GM21515 (cell line): ENCODE measurements around the gene ANKRD1.

Experiments used
- ATAC-seq: cut with Tn5 transposase; IDR thresholded peaks from one replicate; pipeline ENCODE4 v1.9.1; 2021; ENCODE audit not compliant: unreplicated experiment

ANKRD1 gene

DNA sequence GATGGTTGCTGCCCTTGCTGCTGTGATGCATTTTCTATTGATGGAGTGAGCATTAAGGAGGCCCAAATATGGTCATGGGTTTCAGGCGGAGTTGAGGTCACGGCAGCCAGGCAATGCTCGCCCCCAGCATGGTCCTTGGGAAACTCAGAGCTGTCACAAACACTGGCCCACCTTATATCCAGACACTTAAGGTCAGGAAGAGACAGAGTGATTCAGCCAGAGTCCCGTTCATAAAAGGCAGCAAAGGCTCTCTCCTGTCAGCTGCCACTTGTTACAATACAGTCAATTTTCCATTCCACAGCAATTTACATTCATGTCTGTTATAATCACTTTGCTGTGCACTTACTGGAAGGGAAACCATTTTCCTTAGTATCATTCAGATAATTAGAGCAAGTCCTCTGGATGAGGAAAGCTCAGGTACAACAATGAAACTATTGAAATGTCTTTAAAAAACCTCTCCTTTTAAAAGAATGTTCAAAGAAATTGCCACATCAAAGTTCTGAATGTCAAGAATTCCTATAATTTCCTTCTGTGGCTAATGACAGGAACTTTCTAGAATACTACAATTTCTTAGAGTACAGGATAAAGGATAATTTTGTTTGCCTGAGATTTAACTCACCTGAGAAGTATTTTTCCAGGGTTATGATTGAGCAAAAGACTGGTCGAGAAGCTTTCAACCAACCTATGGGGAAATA, 14.8 kb upstream of the ANKRD1 start:
- no peak for ATAC-seq

DNA sequence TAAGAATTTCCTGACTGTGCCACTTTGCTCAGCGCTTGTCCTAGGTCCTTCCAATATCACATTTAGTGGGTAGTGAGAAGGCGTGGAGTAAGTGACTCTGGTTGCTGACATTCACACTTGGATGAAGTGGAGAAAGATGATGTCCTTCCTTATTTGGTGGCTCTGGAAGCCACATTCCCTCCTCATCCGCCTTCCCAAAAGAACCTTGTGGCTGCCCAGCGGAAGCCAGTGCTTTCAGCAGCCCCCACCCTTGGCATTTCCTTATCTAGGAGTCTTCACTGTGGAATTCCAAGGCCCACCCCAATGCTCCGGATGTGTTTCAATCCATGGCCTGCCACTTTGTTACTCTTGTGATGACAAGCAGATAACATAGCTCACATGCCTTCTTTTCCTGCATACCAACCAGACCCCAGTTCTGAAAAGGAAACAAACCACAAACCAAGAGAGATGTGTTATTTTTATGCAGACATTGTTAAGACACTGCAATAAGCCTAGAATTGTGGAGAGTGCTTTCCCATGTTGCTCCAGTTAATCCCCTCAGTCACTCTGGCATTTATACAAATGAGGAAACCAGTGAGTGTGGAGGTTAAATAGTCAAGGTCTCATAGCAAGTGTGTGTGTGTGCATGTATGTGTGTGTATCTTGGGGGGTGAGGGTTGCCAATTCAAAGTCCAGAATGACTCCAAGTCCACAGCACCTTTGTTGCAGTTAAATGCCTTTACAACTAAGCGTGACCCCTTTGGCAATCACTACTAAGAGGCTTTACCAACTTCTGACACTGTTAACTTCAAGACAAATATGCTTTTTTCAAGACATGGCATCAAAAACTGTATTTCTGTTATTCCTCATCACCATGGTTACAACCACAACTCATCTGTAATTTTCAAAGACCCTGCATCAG, 10.3 kb upstream of the ANKRD1 start:
- ATAC-seq, result no peak

DNA sequence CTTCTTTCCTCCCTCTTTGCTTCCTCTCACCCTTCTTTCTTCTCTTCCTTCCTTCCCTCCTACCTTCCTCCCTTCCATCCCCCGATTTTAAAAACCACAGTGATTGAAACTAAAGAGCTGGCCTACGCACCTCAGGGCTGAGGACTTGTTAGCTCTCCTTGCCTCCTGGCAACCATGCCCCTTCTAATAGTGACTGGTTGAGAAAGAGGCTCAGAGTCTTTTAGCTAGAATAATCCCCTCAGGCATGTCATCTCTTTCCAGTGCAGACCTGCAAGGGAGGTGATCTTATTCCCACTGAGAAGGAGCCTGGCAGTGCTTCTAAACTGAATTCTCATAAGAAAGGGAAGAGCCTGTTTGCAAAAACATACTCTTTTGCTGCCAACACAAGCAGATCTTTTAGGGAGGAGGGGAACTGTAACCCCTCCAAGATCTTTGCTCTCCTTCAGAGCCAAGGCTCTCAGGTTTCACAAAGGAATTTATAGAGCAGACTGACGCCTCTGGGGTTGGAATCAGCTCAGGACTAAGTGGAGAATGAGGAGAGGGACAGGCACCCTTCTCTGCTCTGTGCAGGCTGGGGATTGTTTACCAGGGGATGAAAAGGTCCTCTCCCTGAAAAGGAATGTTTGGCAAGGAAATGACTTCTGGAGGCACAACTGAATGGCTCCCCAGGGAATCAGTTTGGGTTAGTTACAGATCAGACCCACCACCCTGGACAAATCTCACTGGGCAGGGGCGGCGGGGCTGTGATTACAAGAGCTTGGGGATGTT, 9.4 kb upstream of the ANKRD1 start:
- ATAC-seq, result no peak

DNA sequence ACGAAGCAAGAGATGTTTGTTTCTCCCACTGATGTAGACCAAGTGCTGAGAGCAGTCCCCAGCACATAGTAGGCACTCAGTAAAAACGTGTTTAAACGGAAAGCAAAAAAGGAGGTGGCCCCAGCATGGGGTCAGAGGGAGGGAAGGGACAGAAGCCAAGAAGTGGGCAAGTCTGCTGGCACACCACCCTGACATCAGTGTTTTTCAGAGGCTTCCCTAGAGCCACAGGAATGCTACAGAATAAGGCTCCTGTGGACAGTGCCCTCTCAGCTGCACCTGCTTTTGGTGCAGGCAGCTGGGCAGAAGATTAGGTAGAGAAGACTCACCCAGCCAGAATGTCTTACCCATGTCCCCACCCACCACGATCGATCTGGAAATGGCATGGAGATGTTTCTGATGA, 8.3 kb upstream of the ANKRD1 start:
- no peak for ATAC-seq

DNA sequence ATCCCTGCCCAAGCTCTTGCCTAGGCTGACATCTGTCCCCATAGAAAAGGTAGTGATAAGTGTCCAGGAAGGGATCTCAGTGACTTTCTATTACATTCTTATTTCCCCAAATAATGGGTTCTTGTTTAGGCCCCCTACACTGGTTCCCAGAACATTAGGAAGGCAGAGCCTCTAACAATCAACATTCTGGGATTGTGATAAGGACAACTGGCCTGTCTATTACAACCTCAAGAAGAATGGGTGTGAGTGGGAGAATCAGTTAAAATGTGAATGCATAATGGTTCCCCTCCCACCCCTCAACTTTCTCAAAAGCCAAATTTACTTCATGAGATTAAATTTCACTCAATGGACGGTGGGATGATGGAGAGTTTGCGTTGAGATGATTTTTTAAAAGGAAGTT, 6.4 kb upstream of the ANKRD1 start:
- ATAC-seq, result no peak

DNA sequence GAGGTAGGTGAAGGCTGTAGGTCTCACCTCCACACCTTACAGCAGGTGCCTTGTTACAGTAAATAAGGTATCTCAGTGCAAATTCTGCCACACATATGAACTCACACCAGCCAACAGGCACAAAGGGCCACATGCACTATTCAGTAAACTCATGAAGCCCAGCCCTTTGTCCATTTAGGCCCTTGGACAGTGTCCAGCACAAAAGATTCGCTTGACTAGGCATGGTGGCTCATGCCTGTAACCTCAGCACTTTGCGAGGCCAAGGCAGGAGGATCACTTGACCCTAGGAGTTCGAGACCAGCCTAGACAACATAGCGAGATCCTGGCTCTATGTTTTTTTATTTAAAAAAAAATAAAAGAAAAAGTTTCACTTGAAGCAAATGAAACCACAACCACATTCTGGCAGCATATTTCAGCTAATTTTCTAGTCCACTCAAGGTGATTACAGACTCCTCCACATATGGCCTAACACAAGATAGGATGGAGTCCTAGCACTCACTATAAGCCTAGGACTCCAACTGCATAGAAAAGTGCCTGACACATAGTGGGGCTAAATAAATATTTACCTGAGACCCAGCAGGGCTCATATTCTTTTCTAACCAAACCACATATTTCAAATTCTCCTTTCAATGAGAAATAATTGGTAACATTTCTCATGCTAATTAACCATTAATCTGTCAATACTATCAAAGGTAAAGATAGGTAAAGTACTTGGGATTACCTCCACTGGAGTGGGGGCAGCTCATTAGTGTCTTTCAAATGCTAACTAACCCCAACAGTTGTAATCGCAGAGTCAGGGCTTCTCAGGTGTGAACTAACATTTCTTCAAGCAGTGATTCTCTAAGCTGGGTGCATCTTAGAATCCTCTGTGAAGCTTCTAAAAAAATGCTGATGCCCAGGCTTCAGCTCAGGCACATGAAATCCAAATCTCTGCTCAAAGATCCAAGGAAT, 4.5 kb upstream of the ANKRD1 start:
- ATAC-seq, result no peak

DNA sequence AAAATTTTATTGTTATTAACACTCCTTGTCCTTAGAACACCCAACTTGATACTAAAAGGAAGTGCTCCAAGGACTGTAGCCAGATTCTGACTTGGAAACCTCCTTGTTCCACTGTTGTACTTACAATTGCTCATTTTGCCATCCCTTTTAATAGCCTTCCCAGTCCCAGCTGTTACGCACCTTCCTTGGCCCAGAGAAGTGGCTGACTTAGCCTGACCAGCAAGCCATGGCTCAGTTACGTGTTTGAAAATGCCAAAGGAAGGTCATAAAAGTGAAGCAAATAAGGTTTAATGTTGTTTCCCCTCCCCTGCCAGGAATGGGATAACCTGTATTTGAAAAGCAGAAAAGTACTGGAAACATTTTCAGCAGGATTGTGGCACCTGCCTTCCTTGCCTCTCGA, 3.7 kb upstream of the ANKRD1 start:
- no peak for ATAC-seq

DNA sequence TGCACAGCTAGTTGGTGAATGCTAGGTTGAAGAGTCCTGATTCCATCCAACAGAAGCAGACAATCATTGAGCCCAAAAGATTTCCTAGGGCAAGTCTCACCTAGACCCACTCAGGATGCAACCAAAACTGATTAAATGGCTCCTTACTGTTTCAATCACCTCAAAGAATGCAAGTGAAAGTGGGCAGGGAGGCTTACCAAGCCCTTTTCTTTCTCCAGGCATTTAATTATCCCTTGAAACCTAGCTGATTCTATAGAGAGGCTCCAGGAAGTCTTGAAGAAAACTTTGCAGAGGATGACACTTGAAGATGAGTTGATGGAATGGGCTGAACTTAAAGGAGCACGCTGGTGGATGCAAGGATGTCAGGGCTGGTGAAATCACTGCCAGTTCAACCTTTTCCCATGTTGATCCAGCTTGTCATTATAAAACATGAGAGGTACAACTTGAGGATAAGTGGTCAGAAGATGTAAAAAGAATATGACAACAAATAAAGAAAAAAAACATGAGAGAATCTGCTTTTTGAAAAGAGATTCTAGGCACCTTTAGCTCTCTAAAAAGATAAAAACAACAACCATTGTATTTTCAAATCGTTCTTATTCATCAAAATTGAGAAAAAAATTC, 2.3 kb upstream of the ANKRD1 start:
- no peak for ATAC-seq

DNA sequence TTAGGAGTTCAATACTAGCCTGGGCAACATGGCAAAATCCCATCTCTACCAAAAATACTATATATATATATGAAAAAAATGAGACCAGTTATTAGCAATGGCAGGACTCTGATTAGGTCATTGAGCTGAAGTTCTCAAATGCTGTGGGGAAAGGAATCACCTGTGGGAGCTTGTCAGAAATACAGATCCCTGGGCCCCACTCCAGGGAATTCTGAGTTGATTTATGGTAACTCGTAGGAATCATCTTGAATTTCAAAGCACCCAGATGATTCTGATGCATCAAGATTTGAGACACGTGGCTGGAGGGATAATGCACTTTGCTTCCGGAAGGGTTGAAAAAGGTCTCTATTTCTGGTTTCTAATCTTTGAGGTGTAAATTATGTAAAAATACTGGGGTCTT, 1.0 kb upstream of the ANKRD1 start:
- no peak for ATAC-seq

DNA sequence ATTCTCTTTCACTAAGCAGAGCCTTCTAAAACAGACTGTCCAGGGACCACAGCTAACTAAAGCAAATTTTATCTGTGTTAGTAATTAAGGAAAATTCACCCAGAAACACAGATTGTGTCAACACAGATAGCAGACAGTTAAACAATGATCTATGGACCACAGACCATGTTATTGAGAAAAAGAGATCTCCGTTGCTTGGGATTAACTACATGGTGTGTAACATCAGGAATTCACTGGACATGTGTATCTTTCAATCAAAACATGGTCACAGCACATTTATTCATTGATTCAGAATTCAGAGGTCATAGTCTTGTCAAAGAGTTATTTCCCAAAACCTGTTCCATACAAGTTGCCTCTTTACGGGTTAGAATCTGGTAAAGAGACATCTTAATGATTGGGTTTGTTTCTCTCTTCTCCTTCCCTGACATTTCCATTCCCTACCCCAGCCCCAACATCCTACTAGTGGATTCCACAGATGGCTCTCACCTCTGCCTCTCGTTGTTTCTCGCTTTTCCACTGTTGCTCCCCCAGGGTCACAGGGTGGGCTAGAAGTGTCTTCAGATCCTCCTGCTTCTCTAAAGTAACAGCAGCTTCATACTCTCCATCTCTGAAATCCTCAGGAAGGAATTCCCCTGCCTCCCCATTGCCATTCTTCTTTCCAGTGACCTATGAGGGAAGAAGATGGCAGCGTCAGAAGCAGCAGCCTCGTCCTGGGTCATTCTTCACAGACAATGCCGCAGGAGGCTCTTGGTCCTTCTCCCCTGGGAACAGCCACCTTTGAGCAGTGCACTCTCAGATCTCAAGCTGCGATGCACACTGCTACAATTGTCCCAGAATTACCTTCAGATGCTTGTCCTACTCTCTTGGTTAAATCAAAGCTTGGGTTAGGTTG, 958 bp downstream of the ANKRD1 start:
- ATAC-seq, result no peak

DNA sequence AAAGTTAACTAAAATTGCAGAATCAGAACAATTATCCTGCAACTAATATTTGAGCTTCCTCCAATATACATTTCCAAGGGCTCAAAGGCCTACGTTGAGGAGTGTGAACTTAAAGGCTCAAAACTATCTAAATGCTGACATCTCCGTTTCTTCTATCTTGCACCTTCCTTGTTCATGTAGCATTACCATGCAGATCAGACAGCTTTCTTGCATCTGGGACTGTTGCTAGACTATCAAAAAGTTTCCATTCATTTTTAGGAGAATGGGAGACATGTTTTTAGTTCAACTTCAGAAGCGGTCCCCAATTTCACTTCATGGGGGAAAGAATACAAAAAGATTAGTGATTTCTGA, 2.9 kb downstream of the ANKRD1 start:
- no peak for ATAC-seq

DNA sequence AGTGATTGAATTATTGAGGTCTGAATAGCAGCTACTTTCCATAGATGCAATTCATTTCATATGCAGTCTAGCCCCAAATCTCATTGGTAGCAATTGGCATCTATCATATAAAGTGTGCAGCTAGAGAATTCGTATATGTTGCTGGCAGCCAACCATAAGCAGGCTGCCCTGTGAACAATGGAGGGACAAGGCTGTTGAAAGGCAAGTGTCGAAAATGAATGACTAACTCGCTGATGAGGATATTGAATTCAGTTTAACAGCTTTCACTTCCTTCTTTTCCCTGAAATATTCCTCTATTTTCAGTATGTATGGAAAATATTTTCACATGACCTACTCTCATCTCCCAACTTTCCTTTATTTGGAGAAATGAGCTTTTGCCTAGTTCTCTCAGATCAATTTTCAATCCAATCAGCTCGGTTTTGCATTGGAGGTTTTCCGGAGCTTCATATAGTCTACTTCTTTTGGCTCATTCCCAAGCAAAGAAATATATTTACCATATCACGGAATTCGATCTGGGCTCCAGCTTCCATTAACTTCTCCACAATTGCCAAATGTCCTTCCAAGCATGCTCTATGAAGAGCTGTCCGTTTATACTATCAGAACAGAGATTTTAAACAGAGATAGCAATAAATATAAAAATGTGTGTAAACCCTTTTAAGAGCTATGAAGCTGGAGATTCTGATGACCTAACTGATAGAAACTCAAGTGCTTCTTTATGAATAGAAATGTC, 3.5 kb downstream of the ANKRD1 start:
- ATAC-seq, result no peak

DNA sequence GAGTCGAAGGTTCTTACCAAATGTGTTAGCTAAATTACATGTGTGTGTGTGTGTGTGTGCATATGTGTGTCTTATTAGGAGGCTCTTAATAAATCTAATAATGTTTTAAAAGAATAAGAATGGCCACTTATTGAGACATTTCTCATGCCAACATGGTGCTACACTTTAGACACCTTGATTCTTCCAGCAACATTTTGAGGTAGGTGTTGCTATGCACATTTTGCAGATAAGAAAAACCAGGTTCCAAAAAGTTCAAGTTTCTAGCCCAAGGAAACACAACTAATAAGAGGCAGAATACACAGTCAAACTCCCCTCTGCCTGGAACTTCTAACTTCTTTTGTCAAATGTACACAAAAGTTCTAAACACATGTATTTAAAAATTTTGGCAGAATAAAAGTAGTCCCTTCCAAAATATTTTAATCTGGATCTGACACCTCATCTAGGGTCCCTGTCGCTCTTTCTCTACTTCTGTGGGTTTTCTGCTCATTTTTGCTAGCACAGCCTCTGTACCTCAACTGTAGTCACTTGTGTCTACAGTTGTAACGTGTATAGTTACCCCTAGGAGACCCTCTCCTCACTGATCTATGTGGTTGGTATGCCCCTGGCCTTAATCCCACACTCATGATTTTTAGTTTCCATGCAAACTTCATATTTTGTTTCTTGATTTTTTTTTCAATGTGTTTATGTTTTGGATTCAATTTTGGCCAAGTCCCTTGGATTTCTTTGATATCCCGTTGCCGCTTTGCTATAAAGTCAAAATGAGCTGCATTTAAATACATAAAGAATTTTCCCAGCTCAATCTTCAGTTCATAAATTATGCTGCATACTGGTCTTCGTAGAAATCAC, 4.3 kb downstream of the ANKRD1 start:
- no peak for ATAC-seq

DNA sequence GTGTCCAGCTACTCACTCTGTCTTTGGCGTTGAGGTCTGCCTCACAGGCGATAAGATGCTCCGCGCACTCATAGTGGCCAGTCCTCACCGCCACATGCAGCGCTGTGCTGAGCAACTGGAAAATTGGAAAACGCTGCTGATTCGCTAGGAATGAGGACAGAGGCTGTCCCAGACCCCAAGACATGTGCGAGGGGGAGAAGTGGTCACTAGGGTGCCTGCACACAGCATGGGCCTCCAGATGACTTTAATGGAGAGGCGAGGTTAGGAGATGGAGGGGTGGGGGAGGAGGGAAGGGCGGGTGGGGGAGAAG, 5.2 kb downstream of the ANKRD1 start:
- ATAC-seq, result no peak

DNA sequence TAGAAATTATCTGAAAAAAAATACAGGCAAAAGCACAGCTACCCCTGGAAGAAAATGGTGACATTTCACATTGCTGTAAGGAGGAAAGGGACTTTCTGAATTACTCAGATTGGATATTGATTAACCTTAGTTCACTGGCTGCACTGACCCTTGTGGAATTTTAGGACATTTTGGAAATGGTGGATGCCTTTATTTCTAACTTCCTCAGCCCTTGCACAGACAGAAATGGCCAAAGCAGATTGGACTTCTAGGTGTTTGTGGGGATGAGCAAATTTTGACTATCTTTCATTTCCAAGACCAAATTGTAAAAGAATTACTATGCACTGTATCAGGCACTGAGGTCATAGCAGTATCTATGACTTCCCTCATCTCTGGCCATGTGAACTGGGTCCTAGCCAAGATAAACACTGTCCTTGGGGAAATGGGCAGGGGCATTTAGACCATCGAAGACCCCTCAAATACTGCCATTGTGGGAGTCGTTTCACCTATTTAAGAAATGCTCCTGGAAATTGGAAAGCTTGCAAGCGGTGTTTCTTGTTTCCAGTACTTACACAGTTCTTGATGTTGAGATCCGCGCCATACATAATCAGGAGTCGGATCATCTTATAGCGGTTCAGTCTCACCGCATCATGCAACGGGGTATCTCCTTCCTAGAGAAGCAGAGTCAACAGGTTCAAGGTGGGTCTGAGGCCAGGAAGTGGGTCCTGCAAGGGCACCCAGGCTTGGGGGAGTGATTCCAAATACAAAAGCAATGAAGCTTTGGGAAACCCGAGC, 5.7 kb downstream of the ANKRD1 start:
- ATAC-seq, result no peak

DNA sequence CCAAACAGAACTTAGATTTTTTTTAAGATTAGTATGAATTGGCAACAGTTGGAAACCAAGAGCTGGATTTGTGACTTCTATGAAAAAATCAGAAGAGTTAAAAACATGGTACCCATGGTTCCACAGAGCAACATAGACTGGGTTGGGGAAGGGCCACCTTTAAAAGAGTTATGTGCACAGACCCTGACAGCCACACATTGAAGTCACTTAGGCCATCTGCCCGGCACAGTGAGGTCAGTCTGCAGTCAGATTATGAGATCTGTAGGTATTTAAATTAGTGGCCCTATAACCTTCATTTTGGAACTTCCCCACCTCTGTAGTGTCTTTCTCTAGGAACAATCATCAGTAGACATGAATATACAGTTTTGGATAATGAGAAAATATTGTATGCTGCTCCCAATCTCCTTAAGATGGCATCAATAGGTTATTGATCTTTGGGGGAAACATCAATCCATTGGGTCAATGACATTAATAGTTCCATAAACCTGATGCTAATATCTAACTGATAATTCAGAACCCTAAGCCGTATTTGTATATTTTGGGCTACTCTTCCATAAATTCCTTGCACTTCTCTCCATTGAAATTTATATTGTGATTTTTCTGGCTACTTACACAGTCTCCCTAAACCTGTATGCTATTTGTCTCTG, 7.0 kb downstream of the ANKRD1 start:
- ATAC-seq, result no peak
